H1 (cell line): ENCODE results near the gene ZNF333. TPM values are rescaled to one million over a fixed set of nuclear protein-coding genes. Genes with fewer than 3 reads are reported as not detected.

Experiments used
- BRCA1 ChIP-seq: IDR thresholded peaks from 2 replicates; pipeline ENCODE4 v1.6.1; 2012; ENCODE audit warnings: low read depth, low read length, improper control_type of control experiment
- CREB1 ChIP-seq: IDR thresholded peaks from 2 replicates; pipeline ENCODE4 v1.6.1; 2012; ENCODE audit warnings: inconsistent platforms
- CTCF ChIP-seq, 3 experiments: IDR thresholded peaks; 1 replicate in 2 of 3; 2 replicates in 1 of 3; pipeline versions ENCODE4 v1.5.1 to v1.6.1; 2011; ENCODE audit warnings: low read length in 3 of 3, mild to moderate bottlenecking in 3 of 3, inconsistent platforms in 2 of 3, low read depth in 1 of 3, moderate library complexity in 1 of 3; ENCODE audit not compliant: insufficient read depth in 1 of 3; ENCODE audit errors: control extremely low read depth in 1 of 3
- EZH2 ChIP-seq: fragments of 200-600 bp; sonication (generic); IDR thresholded peaks from 2 replicates; pipeline ENCODE4 v1.7.1; 2012; ENCODE audit warnings: low read depth, mild to moderate bottlenecking, moderate library complexity, low read length, inconsistent platforms; ENCODE audit not compliant: severe bottlenecking
- FOSL1 ChIP-seq: IDR thresholded peaks from 2 replicates; pipeline ENCODE4 v1.6.1; 2011; ENCODE audit warnings: mild to moderate bottlenecking, low read depth, low read length, moderate library complexity; ENCODE audit not compliant: insufficient read depth
- polyA plus RNA-seq, 7 experiments: library from polyadenylated mRNA; depleted of rRNA in 3 of 7; stranded (reverse) in 5 of 7; unstranded in 2 of 7; fragments of >200 nt in 5 of 7; fragments of 200-250 nt in 2 of 7; gene quantifications; 1 replicate in 5 of 7; 2 replicates in 1 of 7; 4 replicates in 1 of 7; pipeline versions ENCODE4 v1.2.1 to v1.2.3, GENCODE V29; 2011 to 2013; ENCODE audit warnings: missing spikeins in 2 of 7, mixed read lengths in 2 of 7
- total RNA-seq: library from RNA; stranded (reverse); fragmentation: NEBNext Ultra II Directional; extraction: Animal tissue kit (Norgen Biotek cat#: 25700); gene quantifications from 2 replicates; pipeline ENCODE4 v1.2.1, GENCODE V29; 2021
- TF ChIP-seq, protein P1 (sequence below): fragments of 300-600 bp; sonication (generic); IDR thresholded peaks from 2 replicates; pipeline ENCODE4 v1.7.1; 2012; ENCODE audit warnings: low read length, moderate library complexity, mild to moderate bottlenecking, inconsistent platforms; ENCODE audit not compliant: insufficient replicate concordance

Gene ZNF333
- total and polyA plus RNA-seq, 2 of the 8 experiments (the other 6 are each of a cell fraction or from before 2014, with no cell fraction given), result 7.3 to 8.4 TPM

DNA sequence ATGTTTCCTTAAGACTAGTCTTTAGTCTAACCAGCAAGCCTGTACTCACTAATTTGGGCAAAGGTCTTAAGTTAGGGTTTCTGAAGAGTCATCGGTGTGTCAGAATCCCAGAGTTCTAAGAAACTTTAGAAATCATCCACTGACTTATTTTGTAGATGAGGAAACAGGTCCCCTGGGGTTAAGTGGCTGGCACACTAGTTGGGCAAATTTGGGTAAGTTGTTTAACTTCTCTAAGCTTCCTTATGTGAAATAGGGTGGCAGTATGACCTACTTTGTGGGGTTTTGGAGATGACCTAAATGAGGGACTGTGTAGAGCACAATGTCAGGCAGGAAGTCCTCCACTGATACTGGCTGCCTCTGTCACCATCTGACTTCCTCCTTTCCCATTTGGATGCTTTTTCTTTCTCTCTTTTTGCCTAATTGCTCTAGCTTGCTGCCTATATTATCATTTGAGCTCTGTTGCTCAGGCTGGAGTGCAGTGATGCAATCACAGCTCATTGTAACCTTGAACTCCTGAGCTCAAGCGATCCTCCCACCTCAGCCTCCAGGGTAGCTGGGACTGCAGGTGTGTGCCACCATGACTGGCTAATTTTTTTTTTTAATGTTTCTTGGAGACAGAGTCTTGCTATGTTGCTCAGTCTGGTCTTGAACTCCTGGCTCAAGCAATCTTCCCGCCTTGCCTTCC is 17.5 kb upstream of the ZNF333 start (continued):
- TF ChIP-seq, protein P1, sequence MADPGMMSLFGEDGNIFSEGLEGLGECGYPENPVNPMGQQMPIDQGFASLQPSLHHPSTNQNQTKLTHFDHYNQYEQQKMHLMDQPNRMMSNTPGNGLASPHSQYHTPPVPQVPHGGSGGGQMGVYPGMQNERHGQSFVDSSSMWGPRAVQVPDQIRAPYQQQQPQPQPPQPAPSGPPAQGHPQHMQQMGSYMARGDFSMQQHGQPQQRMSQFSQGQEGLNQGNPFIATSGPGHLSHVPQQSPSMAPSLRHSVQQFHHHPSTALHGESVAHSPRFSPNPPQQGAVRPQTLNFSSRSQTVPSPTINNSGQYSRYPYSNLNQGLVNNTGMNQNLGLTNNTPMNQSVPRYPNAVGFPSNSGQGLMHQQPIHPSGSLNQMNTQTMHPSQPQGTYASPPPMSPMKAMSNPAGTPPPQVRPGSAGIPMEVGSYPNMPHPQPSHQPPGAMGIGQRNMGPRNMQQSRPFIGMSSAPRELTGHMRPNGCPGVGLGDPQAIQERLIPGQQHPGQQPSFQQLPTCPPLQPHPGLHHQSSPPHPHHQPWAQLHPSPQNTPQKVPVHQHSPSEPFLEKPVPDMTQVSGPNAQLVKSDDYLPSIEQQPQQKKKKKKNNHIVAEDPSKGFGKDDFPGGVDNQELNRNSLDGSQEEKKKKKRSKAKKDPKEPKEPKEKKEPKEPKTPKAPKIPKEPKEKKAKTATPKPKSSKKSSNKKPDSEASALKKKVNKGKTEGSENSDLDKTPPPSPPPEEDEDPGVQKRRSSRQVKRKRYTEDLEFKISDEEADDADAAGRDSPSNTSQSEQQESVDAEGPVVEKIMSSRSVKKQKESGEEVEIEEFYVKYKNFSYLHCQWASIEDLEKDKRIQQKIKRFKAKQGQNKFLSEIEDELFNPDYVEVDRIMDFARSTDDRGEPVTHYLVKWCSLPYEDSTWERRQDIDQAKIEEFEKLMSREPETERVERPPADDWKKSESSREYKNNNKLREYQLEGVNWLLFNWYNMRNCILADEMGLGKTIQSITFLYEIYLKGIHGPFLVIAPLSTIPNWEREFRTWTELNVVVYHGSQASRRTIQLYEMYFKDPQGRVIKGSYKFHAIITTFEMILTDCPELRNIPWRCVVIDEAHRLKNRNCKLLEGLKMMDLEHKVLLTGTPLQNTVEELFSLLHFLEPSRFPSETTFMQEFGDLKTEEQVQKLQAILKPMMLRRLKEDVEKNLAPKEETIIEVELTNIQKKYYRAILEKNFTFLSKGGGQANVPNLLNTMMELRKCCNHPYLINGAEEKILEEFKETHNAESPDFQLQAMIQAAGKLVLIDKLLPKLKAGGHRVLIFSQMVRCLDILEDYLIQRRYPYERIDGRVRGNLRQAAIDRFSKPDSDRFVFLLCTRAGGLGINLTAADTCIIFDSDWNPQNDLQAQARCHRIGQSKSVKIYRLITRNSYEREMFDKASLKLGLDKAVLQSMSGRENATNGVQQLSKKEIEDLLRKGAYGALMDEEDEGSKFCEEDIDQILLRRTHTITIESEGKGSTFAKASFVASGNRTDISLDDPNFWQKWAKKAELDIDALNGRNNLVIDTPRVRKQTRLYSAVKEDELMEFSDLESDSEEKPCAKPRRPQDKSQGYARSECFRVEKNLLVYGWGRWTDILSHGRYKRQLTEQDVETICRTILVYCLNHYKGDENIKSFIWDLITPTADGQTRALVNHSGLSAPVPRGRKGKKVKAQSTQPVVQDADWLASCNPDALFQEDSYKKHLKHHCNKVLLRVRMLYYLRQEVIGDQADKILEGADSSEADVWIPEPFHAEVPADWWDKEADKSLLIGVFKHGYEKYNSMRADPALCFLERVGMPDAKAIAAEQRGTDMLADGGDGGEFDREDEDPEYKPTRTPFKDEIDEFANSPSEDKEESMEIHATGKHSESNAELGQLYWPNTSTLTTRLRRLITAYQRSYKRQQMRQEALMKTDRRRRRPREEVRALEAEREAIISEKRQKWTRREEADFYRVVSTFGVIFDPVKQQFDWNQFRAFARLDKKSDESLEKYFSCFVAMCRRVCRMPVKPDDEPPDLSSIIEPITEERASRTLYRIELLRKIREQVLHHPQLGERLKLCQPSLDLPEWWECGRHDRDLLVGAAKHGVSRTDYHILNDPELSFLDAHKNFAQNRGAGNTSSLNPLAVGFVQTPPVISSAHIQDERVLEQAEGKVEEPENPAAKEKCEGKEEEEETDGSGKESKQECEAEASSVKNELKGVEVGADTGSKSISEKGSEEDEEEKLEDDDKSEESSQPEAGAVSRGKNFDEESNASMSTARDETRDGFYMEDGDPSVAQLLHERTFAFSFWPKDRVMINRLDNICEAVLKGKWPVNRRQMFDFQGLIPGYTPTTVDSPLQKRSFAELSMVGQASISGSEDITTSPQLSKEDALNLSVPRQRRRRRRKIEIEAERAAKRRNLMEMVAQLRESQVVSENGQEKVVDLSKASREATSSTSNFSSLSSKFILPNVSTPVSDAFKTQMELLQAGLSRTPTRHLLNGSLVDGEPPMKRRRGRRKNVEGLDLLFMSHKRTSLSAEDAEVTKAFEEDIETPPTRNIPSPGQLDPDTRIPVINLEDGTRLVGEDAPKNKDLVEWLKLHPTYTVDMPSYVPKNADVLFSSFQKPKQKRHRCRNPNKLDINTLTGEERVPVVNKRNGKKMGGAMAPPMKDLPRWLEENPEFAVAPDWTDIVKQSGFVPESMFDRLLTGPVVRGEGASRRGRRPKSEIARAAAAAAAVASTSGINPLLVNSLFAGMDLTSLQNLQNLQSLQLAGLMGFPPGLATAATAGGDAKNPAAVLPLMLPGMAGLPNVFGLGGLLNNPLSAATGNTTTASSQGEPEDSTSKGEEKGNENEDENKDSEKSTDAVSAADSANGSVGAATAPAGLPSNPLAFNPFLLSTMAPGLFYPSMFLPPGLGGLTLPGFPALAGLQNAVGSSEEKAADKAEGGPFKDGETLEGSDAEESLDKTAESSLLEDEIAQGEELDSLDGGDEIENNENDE, result no peak
- TF ChIP-seq BRCA1 (no peak), CTCF (IDR thresholded peaks at IDR 0.05; ENCODE audit: control extremely low read depth in 1 of 3, insufficient read depth in 1 of 3, low read depth in 1 of 3, low read length in 3 of 3) (no peak), EZH2 (no peak), FOSL1 (no peak), CREB1 (no peak)
